ENCODE data around the gene KAT8.

GRCh38 chr16:31142109-31143010, 24.9 kb downstream of the KAT8 start:
- TF ChIP-seq CTCF (conservative IDR thresholded peaks at IDR 0.05; ENCODE audit: low read depth, low read length) (peak; percentile 77), EZH2 (IDR thresholded peaks at IDR 0.05; ENCODE audit: low read length, unreplicated experiment) (no peak)

Measured in PC-3 (cell line).